ENCODE results near the gene PSMD5.

DNA sequence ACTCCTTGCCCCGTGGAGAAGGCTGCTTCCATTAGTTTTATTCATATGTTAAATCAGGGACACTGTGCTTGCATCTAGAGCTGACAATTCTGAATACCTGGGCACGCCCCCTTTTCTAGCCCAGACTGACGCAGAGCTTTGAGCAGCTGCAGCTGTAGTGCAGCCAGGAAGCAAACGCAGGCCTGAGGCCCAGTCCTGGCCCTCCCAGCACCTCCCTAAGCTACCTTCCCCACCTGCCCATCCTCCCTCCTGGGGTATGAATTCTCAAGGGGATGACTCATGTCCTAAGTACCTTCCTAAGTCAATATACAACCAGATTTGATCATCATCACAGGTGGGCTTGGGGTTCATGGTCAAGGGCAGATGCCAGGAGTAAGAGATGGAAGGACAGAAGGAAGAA lies 30.8 kb upstream of the PSMD5 start:
- TF ChIP-seq, protein P1, sequence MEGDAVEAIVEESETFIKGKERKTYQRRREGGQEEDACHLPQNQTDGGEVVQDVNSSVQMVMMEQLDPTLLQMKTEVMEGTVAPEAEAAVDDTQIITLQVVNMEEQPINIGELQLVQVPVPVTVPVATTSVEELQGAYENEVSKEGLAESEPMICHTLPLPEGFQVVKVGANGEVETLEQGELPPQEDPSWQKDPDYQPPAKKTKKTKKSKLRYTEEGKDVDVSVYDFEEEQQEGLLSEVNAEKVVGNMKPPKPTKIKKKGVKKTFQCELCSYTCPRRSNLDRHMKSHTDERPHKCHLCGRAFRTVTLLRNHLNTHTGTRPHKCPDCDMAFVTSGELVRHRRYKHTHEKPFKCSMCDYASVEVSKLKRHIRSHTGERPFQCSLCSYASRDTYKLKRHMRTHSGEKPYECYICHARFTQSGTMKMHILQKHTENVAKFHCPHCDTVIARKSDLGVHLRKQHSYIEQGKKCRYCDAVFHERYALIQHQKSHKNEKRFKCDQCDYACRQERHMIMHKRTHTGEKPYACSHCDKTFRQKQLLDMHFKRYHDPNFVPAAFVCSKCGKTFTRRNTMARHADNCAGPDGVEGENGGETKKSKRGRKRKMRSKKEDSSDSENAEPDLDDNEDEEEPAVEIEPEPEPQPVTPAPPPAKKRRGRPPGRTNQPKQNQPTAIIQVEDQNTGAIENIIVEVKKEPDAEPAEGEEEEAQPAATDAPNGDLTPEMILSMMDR (conservative IDR thresholded peaks at IDR 0.05; ENCODE audit: low read length): no peak
- no peak for TF ChIP-seq EZH2phosphoT487 (IDR thresholded peaks at IDR 0.05; ENCODE audit: borderline replicate concordance)
